NOMO-1 (cell line): ENCODE data around the gene ZP4.
"Not testable (repeated sequence)": the region's sequence is repeated elsewhere in the genome, so short reads cannot be mapped to it uniquely, and the experiment has no call there.

Experiments
- DNase-seq, 2 experiments: peaks; one replicate each; lab custom pipeline; 2025; ENCODE audit not compliant: unreplicated experiment in 2 of 2; lab: John Stamatoyannopoulos, UW

The ZP4 gene

DNA sequence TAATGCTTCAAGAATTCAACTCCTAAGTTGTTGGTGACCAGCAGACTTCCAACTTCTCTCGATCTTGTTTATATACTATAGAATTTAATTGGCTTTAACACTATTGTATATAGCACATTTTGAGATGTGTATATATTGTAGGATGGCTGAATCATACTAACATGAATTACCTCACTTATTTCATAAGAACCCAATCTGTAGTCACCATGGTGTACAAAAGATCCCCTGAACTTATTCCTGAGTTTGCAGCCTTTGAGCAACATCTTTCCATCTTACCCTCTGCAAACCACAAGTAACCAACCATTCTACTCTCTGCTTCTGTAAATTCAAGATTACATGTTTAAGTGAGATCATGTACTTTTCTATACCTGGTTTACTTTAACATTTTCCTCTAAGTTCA, 12.3 kb downstream of the ZP4 start:
- no peak for DNase-seq

GRCh38 chr1:237877631-237878030, 13.1 kb downstream of the ZP4 start:
- no peak for DNase-seq

- DNase-seq, result no peak
Observed at GRCh38 chr1:237875291-237875690, 15.4 kb downstream of the ZP4 start.

- peak in 1 of 2 experiments; percentile 14 for DNase-seq
Observed at GRCh38 chr1:237873487-237874211, 17.1 kb downstream of the ZP4 start.

- no peak for DNase-seq
Observed at GRCh38 chr1:237868817-237869600, 21.7 kb downstream of the ZP4 start.

- no peak for DNase-seq
Observed at GRCh38 chr1:237867380-237867888, 23.3 kb downstream of the ZP4 start.

DNA sequence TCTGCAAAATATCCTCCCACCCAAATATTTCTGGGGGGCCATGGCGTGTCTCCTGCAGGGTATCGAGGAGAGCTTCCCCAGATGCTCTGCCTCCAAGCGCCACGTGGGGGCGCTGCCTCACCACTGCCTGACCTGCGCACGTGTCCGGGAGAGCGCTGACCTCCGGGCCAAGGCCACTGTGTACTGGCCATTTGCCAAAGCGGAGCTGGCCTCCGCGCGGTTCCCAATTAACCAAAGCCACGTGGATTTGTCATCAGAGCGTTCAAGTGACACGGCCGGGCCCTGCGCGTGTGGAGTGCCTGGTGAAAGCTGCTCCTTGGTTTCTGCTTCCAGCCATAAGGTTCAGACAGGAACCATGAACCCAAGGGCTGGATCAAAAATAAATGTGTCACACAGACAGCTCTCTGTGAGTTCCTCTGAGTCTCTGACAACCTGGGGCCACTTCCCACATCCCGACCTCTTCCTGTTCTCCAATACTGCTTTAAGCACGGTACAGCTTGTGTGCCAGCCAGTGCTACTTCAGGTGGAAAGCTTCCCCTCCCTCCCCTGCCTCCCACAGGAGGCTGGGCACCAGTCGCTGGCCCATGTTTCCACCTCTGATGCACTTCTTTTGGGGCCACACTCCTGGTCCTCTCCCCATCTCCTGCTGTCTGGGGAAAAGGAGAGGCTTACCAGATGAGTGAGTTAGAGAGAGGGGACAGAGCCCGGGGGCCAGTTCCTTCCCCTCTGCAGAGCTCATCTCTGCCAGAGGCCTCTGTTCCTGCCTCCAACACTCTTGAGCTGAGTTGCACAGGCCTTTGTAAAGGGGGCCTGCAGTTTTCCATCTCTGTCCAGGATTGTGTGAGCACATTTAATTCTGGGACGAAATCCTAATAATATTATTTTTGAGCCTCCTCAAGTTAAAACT, 26.1 kb downstream of the ZP4 start:
- DNase-seq, result peak; percentile 38 to 50

DNA sequence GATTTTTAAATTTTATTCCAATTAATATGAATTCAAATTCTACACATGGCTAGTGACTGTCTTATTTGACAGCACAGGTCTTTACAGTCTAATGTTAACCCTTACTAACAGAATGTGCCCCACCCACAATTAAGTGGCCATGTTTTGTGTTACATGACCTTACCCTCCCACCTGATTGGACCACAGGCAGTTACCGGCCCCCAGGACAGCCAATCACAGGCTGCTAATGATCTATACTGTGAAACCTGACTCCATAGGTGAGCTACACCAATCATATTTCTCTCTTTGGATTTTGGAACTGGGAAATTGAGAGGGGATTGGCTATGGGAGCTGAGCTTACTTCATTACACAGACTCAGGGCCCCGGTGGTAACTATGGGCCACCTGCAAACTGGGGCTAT, 27.5 kb downstream of the ZP4 start:
- DNase-seq, result no peak

GRCh38 chr1:237861944-237862343, 28.8 kb downstream of the ZP4 start:
- DNase-seq, result peak; percentile 8 to 39

GRCh38 chr1:237858992-237859391, 31.7 kb downstream of the ZP4 start:
- no peak for DNase-seq

DNA sequence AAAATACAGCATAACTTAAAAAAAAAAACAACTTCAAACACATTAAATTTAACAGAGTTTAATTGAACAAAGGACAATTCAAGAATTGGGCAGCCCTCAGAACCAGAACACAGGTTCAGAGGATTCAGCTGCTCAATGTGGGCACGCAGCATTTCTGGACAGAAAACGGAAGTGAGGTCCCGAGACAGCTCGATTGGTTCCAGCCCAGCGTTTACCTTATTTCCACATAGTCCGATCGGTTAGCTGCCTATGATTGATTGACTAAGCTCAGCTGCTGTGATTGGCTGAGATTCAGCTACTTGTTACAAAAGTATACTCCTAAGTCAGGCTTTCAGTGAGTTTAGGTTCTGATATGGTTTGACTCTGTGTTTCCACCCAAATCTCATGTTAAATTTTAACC, 33.3 kb downstream of the ZP4 start:
- DNase-seq, result no peak

GRCh38 chr1:237852342-237852741, 38.4 kb downstream of the ZP4 start:
- no peak for DNase-seq

- peak; percentile 39 to 64 for DNase-seq
Observed at GRCh38 chr1:237851210-237851845, 39.4 kb downstream of the ZP4 start.

DNA sequence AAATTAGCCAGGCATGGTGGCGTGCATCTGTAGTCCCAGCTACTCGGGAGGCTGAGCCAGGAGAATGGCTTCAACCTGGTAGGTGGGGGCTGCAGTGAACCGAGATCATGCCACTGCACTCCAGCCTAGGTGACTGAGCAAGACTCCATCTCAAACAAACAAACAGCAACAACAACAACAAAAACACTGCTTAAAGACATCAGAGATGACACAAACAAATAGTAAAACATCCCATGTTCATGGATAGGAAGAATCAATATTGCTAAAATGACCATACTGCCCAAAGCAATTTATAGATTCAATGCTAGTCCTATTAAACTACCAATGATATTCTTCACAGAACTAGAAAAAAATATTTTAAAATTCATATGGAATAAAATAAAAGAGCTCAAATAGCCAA, 47.2 kb downstream of the ZP4 start:
- not testable (repeated sequence) for DNase-seq

DNA sequence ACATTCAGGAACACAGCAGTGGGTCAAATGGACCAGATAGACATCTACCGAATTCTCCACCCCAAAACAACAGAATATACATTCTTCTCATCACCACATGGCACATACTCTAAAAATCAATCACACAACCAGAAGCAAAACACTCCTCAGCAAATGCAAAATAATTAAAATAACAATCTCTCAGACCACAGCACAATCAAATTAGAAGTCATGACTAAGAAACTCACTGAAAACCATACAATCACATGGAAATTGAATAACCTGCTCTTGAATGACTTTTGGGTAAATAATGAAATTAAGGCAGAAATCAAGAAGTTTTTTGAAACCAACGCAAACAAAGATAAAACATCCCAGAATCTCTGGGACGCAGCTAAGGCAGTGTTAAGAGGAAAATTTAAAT, 49.2 kb downstream of the ZP4 start:
- no peak for DNase-seq

GRCh38 chr1:237838904-237839534, 51.7 kb downstream of the ZP4 start:
- DNase-seq, result no peak

- DNase-seq, result no peak
Observed at GRCh38 chr1:237838320-237838719, 52.4 kb downstream of the ZP4 start.

GRCh38 chr1:237834461-237834860, 56.3 kb downstream of the ZP4 start:
- no peak for DNase-seq

GRCh38 chr1:237834048-237834447, 56.7 kb downstream of the ZP4 start:
- DNase-seq, result no peak

- DNase-seq, result no peak
Observed at GRCh38 chr1:237832858-237833257, 57.9 kb downstream of the ZP4 start.
